AG04450 (cell line): Measurements from ENCODE around the gene FAM83G. TPM values are rescaled to one million over a fixed set of nuclear protein-coding genes. Genes with fewer than 3 reads are reported as not detected.

ENCODE experiments used
- CTCF ChIA-PET: fragments of 300-600, 350-600 bp; formaldehyde crosslinking; extraction: SDS; loops from one replicate; lab custom pipeline; 2022; ENCODE audit warnings: antibody characterized with exemption, inconsistent platforms; lab: Charles Lee
- POLR2A ChIA-PET: fragments of 350-600 bp; formaldehyde crosslinking; extraction: SDS; loops from one replicate; lab custom pipeline; 2021; ENCODE audit warnings: antibody characterized with exemption, inconsistent platforms; lab: Yijun Ruan, JAX
- DNase-seq: peaks from one replicate; pipeline ENCODE4 v3.0.0-alpha.2; 2011; ENCODE audit warnings: low read depth, low spot score
- H3K27ac ChIP-seq: one replicate; pipeline ENCODE4 v1.5.1; 2012; ENCODE audit warnings: low read depth, low read length, control low read depth
- H3K27me3 ChIP-seq: one replicate; pipeline ENCODE4 v1.6.0; 2012; ENCODE audit warnings: low read length; ENCODE audit not compliant: control insufficient read depth, insufficient read depth
- H3K4me3 ChIP-seq: 2 replicates; pipeline ENCODE4 v1.5.1; 2011; ENCODE audit warnings: mild to moderate bottlenecking, low read depth, low read length, control low read depth
- H3K9me3 ChIP-seq: 2 replicates; pipeline ENCODE4 v1.5.1; 2012; ENCODE audit warnings: low read length; ENCODE audit not compliant: control insufficient read depth, insufficient read depth
- polyA plus RNA-seq: library from polyadenylated mRNA; depleted of rRNA; stranded (reverse); fragments of >200 nt; gene quantifications from 2 replicates; pipeline ENCODE4 v1.2.3, GENCODE V29; 2011
- TF ChIP-seq, protein P1 (sequence below): IDR thresholded peaks from 2 replicates; pipeline ENCODE4 v1.5.1; 2011; ENCODE audit warnings: low read depth, low read length, control low read depth, inconsistent platforms

Gene FAM83G
- polyA plus RNA-seq, 1 experiment, result 4.8 TPM

- DNase-seq, result no peak
- ChIA-PET POLR2A (no interaction called here), CTCF (interaction anchor here (0.7 to 2.8 kb wide), 2 partner anchors 63 to 235 kb away, joined by 3 to 16 read pairs; no protein-coding TSS in a partner anchor)
- Histone ChIP-seq H3K27me3 (no peaks in the 10 kb centered on the region), H3K4me3 (no peak overlapping the region), H3K27ac (no peak overlapping the region), H3K9me3 (no peaks in the 10 kb centered on the region; the same call in 1 of the 2 replicates)
- TF ChIP-seq, protein P1, sequence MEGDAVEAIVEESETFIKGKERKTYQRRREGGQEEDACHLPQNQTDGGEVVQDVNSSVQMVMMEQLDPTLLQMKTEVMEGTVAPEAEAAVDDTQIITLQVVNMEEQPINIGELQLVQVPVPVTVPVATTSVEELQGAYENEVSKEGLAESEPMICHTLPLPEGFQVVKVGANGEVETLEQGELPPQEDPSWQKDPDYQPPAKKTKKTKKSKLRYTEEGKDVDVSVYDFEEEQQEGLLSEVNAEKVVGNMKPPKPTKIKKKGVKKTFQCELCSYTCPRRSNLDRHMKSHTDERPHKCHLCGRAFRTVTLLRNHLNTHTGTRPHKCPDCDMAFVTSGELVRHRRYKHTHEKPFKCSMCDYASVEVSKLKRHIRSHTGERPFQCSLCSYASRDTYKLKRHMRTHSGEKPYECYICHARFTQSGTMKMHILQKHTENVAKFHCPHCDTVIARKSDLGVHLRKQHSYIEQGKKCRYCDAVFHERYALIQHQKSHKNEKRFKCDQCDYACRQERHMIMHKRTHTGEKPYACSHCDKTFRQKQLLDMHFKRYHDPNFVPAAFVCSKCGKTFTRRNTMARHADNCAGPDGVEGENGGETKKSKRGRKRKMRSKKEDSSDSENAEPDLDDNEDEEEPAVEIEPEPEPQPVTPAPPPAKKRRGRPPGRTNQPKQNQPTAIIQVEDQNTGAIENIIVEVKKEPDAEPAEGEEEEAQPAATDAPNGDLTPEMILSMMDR, result no peak
Measured at GRCh38 chr17:19024101-19025078, 19.8 kb upstream of the FAM83G start.

GRCh38 chr17:19023209-19023999, 18.8 kb upstream of the FAM83G start:
- TF ChIP-seq, protein P1, result no peak
- CTCF ChIA-PET, result interaction anchor here (2.8 kb wide), 1 partner anchor 62 kb away, joined by 16 read pairs; no protein-coding TSS in a partner anchor
- no peak for DNase-seq
- no peak overlapping the region for H3K4me3 ChIP-seq
- POLR2A ChIA-PET, result interaction anchor here (0.7 kb wide), 1 partner anchor 23 kb away, joined by 3 read pairs; no protein-coding TSS in a partner anchor
- H3K27me3 ChIP-seq, result no peaks in the 10 kb centered on the region
- no peaks in the 10 kb centered on the region; the same call in 1 of the 2 replicates for H3K9me3 ChIP-seq
- no peak overlapping the region for H3K27ac ChIP-seq

GRCh38 chr17:19022747-19023146, 18.2 kb upstream of the FAM83G start:
- CTCF ChIA-PET, result interaction anchor here (2.8 kb wide), 1 partner anchor 62 kb away, joined by 16 read pairs; no protein-coding TSS in a partner anchor
- POLR2A ChIA-PET, result interaction anchor here (0.7 kb wide), 1 partner anchor 22 kb away, joined by 3 read pairs; no protein-coding TSS in a partner anchor

DNA sequence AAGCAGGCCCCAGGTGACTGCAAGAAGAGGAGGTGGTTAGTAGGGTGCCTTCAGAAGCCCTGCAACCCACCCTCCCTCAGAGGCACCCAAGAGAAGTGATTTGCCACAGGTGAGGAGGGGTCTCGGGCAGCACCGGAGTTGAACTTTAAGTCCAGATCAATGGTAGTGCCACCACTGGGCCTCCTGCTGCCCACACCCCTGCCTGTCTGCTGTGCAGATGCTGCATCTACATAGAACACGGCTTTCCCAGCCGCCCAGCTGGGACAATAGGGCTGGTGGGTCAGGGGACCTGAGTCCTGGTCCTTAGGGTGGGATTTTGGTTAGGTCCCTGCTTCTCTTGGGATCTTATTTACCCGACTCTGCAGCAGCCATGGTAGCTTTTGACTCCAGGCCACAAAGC, 17.6 kb upstream of the FAM83G start:
- Histone ChIP-seq H3K9me3 (no peaks in the 10 kb centered on the region; the same call in 1 of the 2 replicates), H3K27ac (no peak overlapping the region), H3K27me3 (no peaks in the 10 kb centered on the region), H3K4me3 (no peak overlapping the region)
- ChIA-PET CTCF (no interaction called here), POLR2A (no interaction called here)
- TF ChIP-seq, protein P1, result no peak
- no peak for DNase-seq

More at GRCh38 chr17:19022747-19023146, 18.2 kb upstream of the FAM83G start:
- TF ChIP-seq, protein P1, result no peak
- Histone ChIP-seq H3K27me3 (no peaks in the 10 kb centered on the region), H3K27ac (no peak overlapping the region), H3K9me3 (no peaks in the 10 kb centered on the region; the same call in 1 of the 2 replicates), H3K4me3 (no peak overlapping the region)
- no peak for DNase-seq
